K562 (cell line): ENCODE measurements around the gene NTN1.

ENCODE experiments used
- HNRNPK ChIP-seq: fragments of 200-400 bp; formaldehyde crosslinking; IDR thresholded peaks from one replicate; pipeline ENCODE4 v1.6.1; 2018; ENCODE audit warnings: mild to moderate bottlenecking, low read depth, low read length; ENCODE audit not compliant: poor library complexity, severe bottlenecking
- MAFK ChIP-seq: IDR thresholded peaks from 2 replicates; pipeline ENCODE4 v1.6.1; 2011; ENCODE audit warnings: low read length, improper control_type of control experiment
- MYC ChIP-seq, 2 experiments: fragments of 250-450 bp in 1 of 2; sonication (Bioruptor Pico) in 1 of 2; IDR thresholded peaks; 2 replicates each; pipeline versions ENCODE4 v1.5.1 to v1.6.1; 2012 to 2021; ENCODE audit warnings: low read depth in 2 of 2, borderline replicate concordance in 1 of 2, improper control_type of control experiment in 1 of 2, low read length in 1 of 2, mild to moderate bottlenecking in 1 of 2, moderate library complexity in 1 of 2
- RFX1 ChIP-seq: fragments of 450-650 bp; IDR thresholded peaks from 2 replicates; pipeline ENCODE4 v1.6.1; 2016; ENCODE audit warnings: mild to moderate bottlenecking, moderate library complexity
- RFX5 ChIP-seq: IDR thresholded peaks from 2 replicates; pipeline ENCODE4 v1.6.1; 2011; ENCODE audit warnings: low read depth, mild to moderate bottlenecking, improper control_type of control experiment, low read length
- SP1 ChIP-seq: sonication (generic); formaldehyde crosslinking; IDR thresholded peaks from 2 replicates; pipeline ENCODE4 v1.8.1; 2022; ENCODE audit warnings: mild to moderate bottlenecking, missing genetic modification reagents
- ZFX ChIP-seq: sonication (generic); formaldehyde crosslinking; IDR thresholded peaks from 2 replicates; pipeline ENCODE4 v1.8.0; 2022; ENCODE audit warnings: mild to moderate bottlenecking, missing genetic modification reagents, moderate library complexity
- TF ChIP-seq, protein P1 (sequence below): fragments of 450-650 bp; IDR thresholded peaks from one replicate; pipeline ENCODE4 v1.6.1; 2018; ENCODE audit warnings: mild to moderate bottlenecking, moderate library complexity; ENCODE audit not compliant: partially characterized antibody
- TF ChIP-seq, protein P2 (sequence below), 3 experiments: IDR thresholded peaks in 2 of 3; conservative IDR thresholded peaks in 1 of 3; 2 replicates each; pipeline ENCODE4 v1.5.1; 2011 to 2012; ENCODE audit warnings: low read length in 3 of 3, mild to moderate bottlenecking in 3 of 3, control low read depth in 2 of 3, improper control_type of control experiment in 1 of 3, inconsistent platforms in 1 of 3, low read depth in 1 of 3, mixed read lengths in 1 of 3, moderate library complexity in 1 of 3; ENCODE audit not compliant: insufficient read depth in 2 of 3

DNA sequence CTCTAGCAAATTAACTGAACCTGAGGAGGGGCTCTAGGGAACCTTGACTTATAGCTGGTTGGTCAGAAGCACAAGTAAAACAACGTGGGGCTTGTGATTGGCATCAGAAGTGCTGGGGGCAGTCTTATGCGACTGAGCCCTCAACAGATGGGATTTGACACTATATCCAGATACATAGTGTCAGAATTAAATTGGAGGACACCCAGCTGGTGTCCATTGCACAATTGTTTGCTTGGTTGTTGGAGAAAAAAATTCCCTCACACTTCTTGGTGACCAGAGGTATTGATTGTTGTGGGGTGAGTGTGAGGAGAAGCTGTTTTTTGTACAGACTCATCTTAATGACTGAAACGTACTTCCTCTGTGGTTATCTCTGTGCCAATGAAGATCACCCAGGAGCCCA is 59.7 kb downstream of the NTN1 start:
- TF ChIP-seq RFX5 (no peak), MYC (IDR thresholded peaks at IDR 0.05; ENCODE audit: low read depth, low read length) (no peak), MYC (CRISPR knock-in tag; IDR thresholded peaks at IDR 0.05; ENCODE audit: borderline replicate concordance, low read depth) (no peak), MAFK (no peak), ZFX (CRISPR knock-in tag) (no peak), HNRNPK (no peak), RFX1 (no peak), SP1 (no peak)
- TF ChIP-seq, protein P1, sequence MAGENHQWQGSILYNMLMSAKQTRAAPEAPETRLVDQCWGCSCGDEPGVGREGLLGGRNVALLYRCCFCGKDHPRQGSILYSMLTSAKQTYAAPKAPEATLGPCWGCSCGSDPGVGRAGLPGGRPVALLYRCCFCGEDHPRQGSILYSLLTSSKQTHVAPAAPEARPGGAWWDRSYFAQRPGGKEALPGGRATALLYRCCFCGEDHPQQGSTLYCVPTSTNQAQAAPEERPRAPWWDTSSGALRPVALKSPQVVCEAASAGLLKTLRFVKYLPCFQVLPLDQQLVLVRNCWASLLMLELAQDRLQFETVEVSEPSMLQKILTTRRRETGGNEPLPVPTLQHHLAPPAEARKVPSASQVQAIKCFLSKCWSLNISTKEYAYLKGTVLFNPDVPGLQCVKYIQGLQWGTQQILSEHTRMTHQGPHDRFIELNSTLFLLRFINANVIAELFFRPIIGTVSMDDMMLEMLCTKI = no peak
- TF ChIP-seq, protein P2, sequence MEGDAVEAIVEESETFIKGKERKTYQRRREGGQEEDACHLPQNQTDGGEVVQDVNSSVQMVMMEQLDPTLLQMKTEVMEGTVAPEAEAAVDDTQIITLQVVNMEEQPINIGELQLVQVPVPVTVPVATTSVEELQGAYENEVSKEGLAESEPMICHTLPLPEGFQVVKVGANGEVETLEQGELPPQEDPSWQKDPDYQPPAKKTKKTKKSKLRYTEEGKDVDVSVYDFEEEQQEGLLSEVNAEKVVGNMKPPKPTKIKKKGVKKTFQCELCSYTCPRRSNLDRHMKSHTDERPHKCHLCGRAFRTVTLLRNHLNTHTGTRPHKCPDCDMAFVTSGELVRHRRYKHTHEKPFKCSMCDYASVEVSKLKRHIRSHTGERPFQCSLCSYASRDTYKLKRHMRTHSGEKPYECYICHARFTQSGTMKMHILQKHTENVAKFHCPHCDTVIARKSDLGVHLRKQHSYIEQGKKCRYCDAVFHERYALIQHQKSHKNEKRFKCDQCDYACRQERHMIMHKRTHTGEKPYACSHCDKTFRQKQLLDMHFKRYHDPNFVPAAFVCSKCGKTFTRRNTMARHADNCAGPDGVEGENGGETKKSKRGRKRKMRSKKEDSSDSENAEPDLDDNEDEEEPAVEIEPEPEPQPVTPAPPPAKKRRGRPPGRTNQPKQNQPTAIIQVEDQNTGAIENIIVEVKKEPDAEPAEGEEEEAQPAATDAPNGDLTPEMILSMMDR (IDR thresholded peaks at IDR 0.05 in 2 of 3, conservative IDR thresholded peaks at IDR 0.05 in 1 of 3; ENCODE audit: insufficient read depth in 2 of 3, low read depth in 1 of 3, low read length in 3 of 3) = no peak
